Sigmoid colon (tissue), 7 donors: ENCODE results near the gene EXOC6B. TPM values are rescaled to one million over a fixed set of nuclear protein-coding genes. Genes with fewer than 3 reads are reported as not detected.
A peak's percentile ranks its signal among the peaks of the same experiment; 100 is the strongest.

Source experiments
- DNase-seq: peaks from one replicate; pipeline ENCODE4 v3.0.0-alpha.2; 2019
- H3K27ac ChIP-seq, 4 donors: fragments of 200-600 bp; sonication (generic); one replicate each; pipeline ENCODE4 v1.5.1; 2016 to 2019; ENCODE audit warnings: mild to moderate bottlenecking in 1 of 4
- H3K27me3 ChIP-seq, 3 donors: fragments of 200-600 bp; sonication (generic); one replicate each; pipeline ENCODE4 v1.5.1; 2019; ENCODE audit warnings: mild to moderate bottlenecking in 1 of 3
- H3K36me3 ChIP-seq, 4 donors: fragments of 200-600 bp; sonication (generic); one replicate each; pipeline ENCODE4 v1.5.1; 2016 to 2019
- H3K4me1 ChIP-seq, 4 donors: fragments of 200-600 bp; sonication (generic); one replicate each; pipeline ENCODE4 v1.5.1; 2017 to 2019
- H3K4me3 ChIP-seq, 4 donors: fragments of 200-600 bp; sonication (generic); one replicate each; pipeline ENCODE4 v1.5.1; 2017 to 2019; ENCODE audit warnings: mild to moderate bottlenecking in 2 of 4, moderate library complexity in 1 of 4
- H3K9me3 ChIP-seq, 4 donors: fragments of 200-600 bp in 3 of 4; sonication (generic) in 3 of 4; one replicate each; pipeline versions ENCODE4 v1.5.1 to v1.6.1; 2013 to 2019
- CTCF ChIP-seq, 4 experiments: fragments of 450-650 bp in 3 of 4; fragments of 200-600 bp in 1 of 4; IDR thresholded peaks; one replicate each; pipeline ENCODE4 v1.5.1; 2016 to 2019; ENCODE audit warnings: antibody characterized with exemption in 4 of 4, mild to moderate bottlenecking in 3 of 4, moderate library complexity in 2 of 4
- EP300 ChIP-seq, 4 donors: sonication (generic); formaldehyde crosslinking; IDR thresholded peaks; one replicate each; pipeline ENCODE4 v1.6.1; 2017; ENCODE audit warnings: antibody characterized with exemption in 4 of 4
- POLR2A ChIP-seq, 2 donors: fragments of 450-650 bp; IDR thresholded peaks; one replicate each; pipeline ENCODE4 v1.6.1; 2016; ENCODE audit warnings: antibody characterized with exemption in 2 of 2, mild to moderate bottlenecking in 2 of 2, moderate library complexity in 2 of 2
- POLR2AphosphoS5 ChIP-seq, 4 donors: sonication (generic); formaldehyde crosslinking; IDR thresholded peaks; one replicate each; pipeline ENCODE4 v1.6.1; 2017; ENCODE audit warnings: antibody characterized with exemption in 4 of 4
- WGBS, 2 donors: extraction: QIAGEN DNeasy Blood & Tissue Kit; methylation state at CpG; one replicate each; pipeline ENCODE4 v1.1.7; 2013; 5-methylcytosine and 5-hydroxymethylcytosine counted together
- intact Hi-C: fragments of 100-400 bp; cut with DNase I; formaldehyde crosslinking; loops from one replicate; pipeline ENCODE4 v1.15.1; 2023
- polyA plus RNA-seq, 3 donors: library from polyadenylated mRNA; stranded (reverse); fragments of 200-250 nt; gene quantifications; one replicate each; pipeline ENCODE4 v1.2.3, GENCODE V29; 2013
- total RNA-seq, 4 donors: library from RNA; depleted of rRNA; stranded (reverse); fragments of >200 nt; gene quantifications; one replicate each; pipeline ENCODE4 v1.1.0, GENCODE V29; 2016
- donor health status: healthy with polysubstance abuse.
- donor health status: Bipolar disorder and iron deficiency.
- donor health status: healthy.

EXOC6B gene
- total and polyA plus RNA-seq, 7 donors: 5.0 to 46.1 (median 25.3) TPM

GRCh38 chr2:72134997-72135800, 690.6 kb downstream of the EXOC6B start:
- H3K36me3 ChIP-seq: no peaks in the 10 kb centered on the region
- no peak overlapping the region for H3K4me3 ChIP-seq
- DNase-seq: peak; percentile 53
- TF ChIP-seq CTCF (IDR thresholded peaks at IDR 0.05) (no peak), EP300 (IDR thresholded peaks at IDR 0.05) (no peak), POLR2A (IDR thresholded peaks at IDR 0.05) (no peak), POLR2AphosphoS5 (IDR thresholded peaks at IDR 0.05) (no peak)
- WGBS, 2 donors: 88 to 89% methylated on average over 19 of the region's 19 CpGs
- H3K4me1 ChIP-seq: no peaks in the 10 kb centered on the region
- no peak overlapping the region for H3K27ac ChIP-seq
- no peaks in the 10 kb centered on the region for H3K27me3 ChIP-seq
- H3K9me3 ChIP-seq: no peaks in the 10 kb centered on the region
- intact Hi-C loops: no loop called here

GRCh38 chr2:72134408-72134996, 691.3 kb downstream of the EXOC6B start:
- no peak for TF ChIP-seq POLR2AphosphoS5 (IDR thresholded peaks at IDR 0.05)
- TF ChIP-seq CTCF (IDR thresholded peaks at IDR 0.05): no peak
- TF ChIP-seq POLR2A (IDR thresholded peaks at IDR 0.05): no peak
- TF ChIP-seq EP300 (IDR thresholded peaks at IDR 0.05): no peak
- Histone ChIP-seq H3K4me3 (no peak overlapping the region), H3K27ac (no peak overlapping the region), H3K9me3 (no peaks in the 10 kb centered on the region), H3K36me3 (no peaks in the 10 kb centered on the region), H3K4me1 (no peaks in the 10 kb centered on the region), H3K27me3 (no peaks in the 10 kb centered on the region)
- peak; percentile 50 for DNase-seq
- intact Hi-C loops: no loop called here
- 79 to 89% methylated on average over 10 of the region's 10 CpGs for WGBS, 2 donors

GRCh38 chr2:72133721-72134407, 692.0 kb downstream of the EXOC6B start:
- intact Hi-C loops: no loop called here
- H3K36me3 ChIP-seq: no peaks in the 10 kb centered on the region
- TF ChIP-seq POLR2A (IDR thresholded peaks at IDR 0.05) (no peak), CTCF (IDR thresholded peaks at IDR 0.05) (no peak), EP300 (IDR thresholded peaks at IDR 0.05) (no peak), POLR2AphosphoS5 (IDR thresholded peaks at IDR 0.05) (no peak)
- no peaks in the 10 kb centered on the region for H3K4me1 ChIP-seq
- no peaks in the 10 kb centered on the region for H3K9me3 ChIP-seq
- WGBS, 2 donors: 86 to 90% methylated on average over 11 of the region's 11 CpGs
- no peak overlapping the region for H3K27ac ChIP-seq
- no peaks in the 10 kb centered on the region for H3K27me3 ChIP-seq
- no peak overlapping the region for H3K4me3 ChIP-seq
- DNase-seq: peak; percentile 48

- Histone ChIP-seq H3K9me3 (no peaks in the 10 kb centered on the region), H3K36me3 (no peaks in the 10 kb centered on the region), H3K27ac (no peak overlapping the region), H3K4me1 (no peaks in the 10 kb centered on the region), H3K27me3 (no peaks in the 10 kb centered on the region), H3K4me3 (no peak overlapping the region)
- TF ChIP-seq CTCF (IDR thresholded peaks at IDR 0.05) (no peak), EP300 (IDR thresholded peaks at IDR 0.05) (no peak), POLR2A (IDR thresholded peaks at IDR 0.05) (no peak), POLR2AphosphoS5 (IDR thresholded peaks at IDR 0.05) (no peak)
- peak; percentile 61 for DNase-seq
- intact Hi-C loops: no loop called here
- WGBS, 2 donors: 95% methylated on average over 29 of the region's 29 CpGs
These were observed 692.7 kb downstream of the EXOC6B start for GRCh38 chr2:72132981-72133720.
